ENCODE data around the gene SPARCL1.

SPARCL1 gene

DNA sequence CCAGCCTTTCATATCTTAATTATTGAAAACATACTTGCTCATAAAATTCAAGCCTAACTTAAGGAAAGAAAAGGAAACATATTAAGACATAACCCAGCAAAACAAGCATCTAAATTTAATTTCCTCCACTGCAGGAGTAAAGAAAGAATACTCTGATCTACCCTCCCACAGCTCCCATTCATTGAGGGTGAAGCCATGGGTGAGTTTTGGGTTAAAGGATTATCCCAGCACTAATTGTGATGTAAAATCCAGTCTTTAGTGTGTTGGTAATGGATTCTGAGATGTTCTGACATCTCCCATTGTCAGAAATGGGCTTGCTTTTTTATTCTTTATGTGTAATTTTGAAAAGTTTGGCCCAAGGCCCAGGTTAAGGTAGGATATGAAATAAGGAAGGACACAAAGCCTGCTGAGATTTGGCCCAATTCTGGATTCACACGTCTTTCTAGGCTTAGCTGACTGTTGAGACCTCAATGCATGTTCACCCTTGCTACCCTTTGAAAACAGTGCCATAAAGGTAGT lies 50.4 kb downstream of the SPARCL1 start:
- no peak for TF ChIP-seq FOXP2 (optimal IDR thresholded peaks at IDR 0.05; ENCODE audit: borderline replicate concordance, extremely low read depth, extremely low read length, insufficient read depth)
- no peak for TF ChIP-seq POLR2AphosphoS5 (IDR thresholded peaks at IDR 0.05; ENCODE audit: low read depth, low read length)
- no peak for TF ChIP-seq TAF1 (IDR thresholded peaks at IDR 0.05; ENCODE audit: borderline replicate concordance, insufficient read depth, low read length)
- TF ChIP-seq, protein P1, sequence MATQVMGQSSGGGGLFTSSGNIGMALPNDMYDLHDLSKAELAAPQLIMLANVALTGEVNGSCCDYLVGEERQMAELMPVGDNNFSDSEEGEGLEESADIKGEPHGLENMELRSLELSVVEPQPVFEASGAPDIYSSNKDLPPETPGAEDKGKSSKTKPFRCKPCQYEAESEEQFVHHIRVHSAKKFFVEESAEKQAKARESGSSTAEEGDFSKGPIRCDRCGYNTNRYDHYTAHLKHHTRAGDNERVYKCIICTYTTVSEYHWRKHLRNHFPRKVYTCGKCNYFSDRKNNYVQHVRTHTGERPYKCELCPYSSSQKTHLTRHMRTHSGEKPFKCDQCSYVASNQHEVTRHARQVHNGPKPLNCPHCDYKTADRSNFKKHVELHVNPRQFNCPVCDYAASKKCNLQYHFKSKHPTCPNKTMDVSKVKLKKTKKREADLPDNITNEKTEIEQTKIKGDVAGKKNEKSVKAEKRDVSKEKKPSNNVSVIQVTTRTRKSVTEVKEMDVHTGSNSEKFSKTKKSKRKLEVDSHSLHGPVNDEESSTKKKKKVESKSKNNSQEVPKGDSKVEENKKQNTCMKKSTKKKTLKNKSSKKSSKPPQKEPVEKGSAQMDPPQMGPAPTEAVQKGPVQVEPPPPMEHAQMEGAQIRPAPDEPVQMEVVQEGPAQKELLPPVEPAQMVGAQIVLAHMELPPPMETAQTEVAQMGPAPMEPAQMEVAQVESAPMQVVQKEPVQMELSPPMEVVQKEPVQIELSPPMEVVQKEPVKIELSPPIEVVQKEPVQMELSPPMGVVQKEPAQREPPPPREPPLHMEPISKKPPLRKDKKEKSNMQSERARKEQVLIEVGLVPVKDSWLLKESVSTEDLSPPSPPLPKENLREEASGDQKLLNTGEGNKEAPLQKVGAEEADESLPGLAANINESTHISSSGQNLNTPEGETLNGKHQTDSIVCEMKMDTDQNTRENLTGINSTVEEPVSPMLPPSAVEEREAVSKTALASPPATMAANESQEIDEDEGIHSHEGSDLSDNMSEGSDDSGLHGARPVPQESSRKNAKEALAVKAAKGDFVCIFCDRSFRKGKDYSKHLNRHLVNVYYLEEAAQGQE (IDR thresholded peaks at IDR 0.05; ENCODE audit: insufficient read depth in 1 of 2, low read depth in 2 of 2, low read length in 2 of 2): no peak
- TF ChIP-seq SIN3A (IDR thresholded peaks at IDR 0.05; ENCODE audit: borderline replicate concordance, insufficient read depth, low read length): no peak

DNA sequence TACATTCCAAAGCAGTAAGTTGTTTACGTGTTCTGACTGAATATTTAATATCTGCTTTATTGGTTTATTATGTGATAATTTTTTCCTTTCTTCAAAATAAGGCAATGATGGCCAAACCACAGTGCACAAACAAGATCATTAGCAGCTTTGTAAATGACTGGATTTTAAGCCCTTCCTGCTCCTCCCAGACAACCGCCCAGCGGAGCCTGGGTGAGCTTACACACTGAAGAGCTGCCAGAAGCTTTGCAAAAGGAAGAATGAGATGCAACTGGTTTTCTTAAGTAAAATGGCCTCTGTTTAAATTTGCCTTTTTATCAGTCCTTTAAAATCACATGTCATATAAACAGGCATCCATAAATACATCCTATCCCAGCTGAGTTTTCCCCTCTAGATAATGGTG lies 52.2 kb downstream of the SPARCL1 start:
- TF ChIP-seq TAF1 (IDR thresholded peaks at IDR 0.05; ENCODE audit: borderline replicate concordance, insufficient read depth, low read length) (no peak), FOXP2 (optimal IDR thresholded peaks at IDR 0.05; ENCODE audit: borderline replicate concordance, extremely low read depth, extremely low read length, insufficient read depth) (no peak), POLR2AphosphoS5 (IDR thresholded peaks at IDR 0.05; ENCODE audit: low read depth, low read length) (no peak), SIN3A (IDR thresholded peaks at IDR 0.05; ENCODE audit: borderline replicate concordance, insufficient read depth, low read length) (no peak)
- TF ChIP-seq, protein P1 (IDR thresholded peaks at IDR 0.05; ENCODE audit: insufficient read depth in 1 of 2, low read depth in 2 of 2, low read length in 2 of 2): no peak

DNA sequence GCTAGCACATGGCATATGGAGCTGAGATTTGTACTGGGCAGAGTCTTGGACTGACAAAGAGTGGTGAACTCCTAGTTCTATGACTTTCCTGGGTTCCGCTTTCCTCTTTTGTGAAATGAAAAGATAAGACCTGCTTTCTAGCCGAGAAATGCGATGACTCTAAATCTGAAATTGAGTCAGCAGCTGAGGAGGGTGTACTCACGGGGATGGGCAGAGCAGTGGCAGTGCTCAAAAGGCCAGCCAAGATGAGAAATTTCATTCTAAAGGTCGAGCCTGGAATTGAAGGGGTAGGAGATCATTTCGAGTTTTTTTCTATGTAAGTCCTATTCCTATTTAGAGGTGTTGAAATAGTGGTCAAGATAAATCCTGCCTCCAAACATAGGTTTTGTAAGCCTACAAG lies 59.8 kb downstream of the SPARCL1 start:
- TF ChIP-seq TAF1 (IDR thresholded peaks at IDR 0.05; ENCODE audit: borderline replicate concordance, insufficient read depth, low read length) (no peak), FOXP2 (optimal IDR thresholded peaks at IDR 0.05; ENCODE audit: borderline replicate concordance, extremely low read depth, extremely low read length, insufficient read depth) (no peak)

DNA sequence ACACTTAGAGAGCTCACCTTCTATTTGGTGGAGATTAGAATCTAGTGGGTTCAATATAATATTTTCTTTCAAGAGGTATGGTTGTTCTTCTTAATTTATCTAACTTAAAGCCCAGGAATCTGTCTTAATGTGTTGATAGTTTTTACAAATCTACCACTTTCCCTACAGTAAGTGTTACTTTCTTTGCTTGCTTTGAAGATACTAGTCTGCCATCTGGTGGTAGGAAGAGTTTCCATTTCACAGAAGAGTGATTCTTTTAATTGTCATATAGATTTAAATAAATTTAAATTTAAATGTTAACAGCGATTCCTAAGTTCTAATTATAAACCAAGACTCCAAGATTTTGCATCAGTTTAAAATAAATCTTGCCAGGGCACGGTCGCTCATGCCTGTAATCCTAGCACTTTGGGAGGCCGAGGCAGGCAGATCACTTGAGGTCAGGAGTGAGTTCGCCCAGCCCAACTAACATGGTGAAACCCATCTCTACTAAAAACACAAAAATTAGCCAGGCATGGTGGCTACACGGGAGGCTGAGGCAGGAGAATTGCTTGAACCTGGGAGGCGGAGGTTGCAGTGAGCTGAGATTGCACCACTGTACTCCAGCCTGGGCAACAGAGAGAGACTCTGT lies 63.3 kb downstream of the SPARCL1 start:
- TF ChIP-seq, protein P1 (IDR thresholded peaks at IDR 0.05; ENCODE audit: insufficient read depth in 1 of 2, low read depth in 2 of 2, low read length in 2 of 2): no peak
- TF ChIP-seq FOXP2 (optimal IDR thresholded peaks at IDR 0.05; ENCODE audit: borderline replicate concordance, extremely low read depth, extremely low read length, insufficient read depth): no peak

DNA sequence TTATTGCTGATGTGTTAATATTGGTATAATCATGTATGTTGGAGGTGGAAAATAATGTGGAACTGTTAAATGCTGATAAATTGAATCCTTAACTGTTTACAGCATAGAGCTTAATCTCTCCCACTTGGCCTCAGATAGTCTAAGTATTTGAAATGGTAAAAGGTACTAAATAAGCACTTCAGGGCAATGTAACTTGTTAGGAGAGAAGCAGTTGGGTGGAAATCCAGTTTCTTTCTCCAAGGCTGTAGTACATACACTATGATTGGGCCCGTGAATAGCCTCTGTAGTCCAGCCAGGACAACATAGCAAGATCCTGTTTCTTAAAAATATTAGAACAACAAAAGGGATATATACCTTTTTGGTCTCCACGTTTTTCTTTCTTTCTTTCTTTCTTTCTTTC lies 67.1 kb downstream of the SPARCL1 start:
- TF ChIP-seq SIN3A (IDR thresholded peaks at IDR 0.05; ENCODE audit: borderline replicate concordance, insufficient read depth, low read length) (no peak), FOXP2 (optimal IDR thresholded peaks at IDR 0.05; ENCODE audit: borderline replicate concordance, extremely low read depth, extremely low read length, insufficient read depth) (no peak), POLR2AphosphoS5 (IDR thresholded peaks at IDR 0.05; ENCODE audit: low read depth, low read length) (no peak), TAF1 (IDR thresholded peaks at IDR 0.05; ENCODE audit: borderline replicate concordance, insufficient read depth, low read length) (no peak)
- TF ChIP-seq, protein P1 (IDR thresholded peaks at IDR 0.05; ENCODE audit: insufficient read depth in 1 of 2, low read depth in 2 of 2, low read length in 2 of 2): no peak

Measured in PFSK-1 (cell line).